GDM1 (cell line): ENCODE measurements around the gene EGFL8.
A peak's percentile ranks its signal among the peaks of the same experiment; 100 is the strongest.
"Not testable (repeated sequence)": the region's sequence is repeated elsewhere in the genome, so short reads cannot be mapped to it uniquely, and the experiment has no call there.

Source experiments
- DNase-seq: peaks from one replicate; lab custom pipeline; 2025; lab: John Stamatoyannopoulos, UW

EGFL8 gene

DNA sequence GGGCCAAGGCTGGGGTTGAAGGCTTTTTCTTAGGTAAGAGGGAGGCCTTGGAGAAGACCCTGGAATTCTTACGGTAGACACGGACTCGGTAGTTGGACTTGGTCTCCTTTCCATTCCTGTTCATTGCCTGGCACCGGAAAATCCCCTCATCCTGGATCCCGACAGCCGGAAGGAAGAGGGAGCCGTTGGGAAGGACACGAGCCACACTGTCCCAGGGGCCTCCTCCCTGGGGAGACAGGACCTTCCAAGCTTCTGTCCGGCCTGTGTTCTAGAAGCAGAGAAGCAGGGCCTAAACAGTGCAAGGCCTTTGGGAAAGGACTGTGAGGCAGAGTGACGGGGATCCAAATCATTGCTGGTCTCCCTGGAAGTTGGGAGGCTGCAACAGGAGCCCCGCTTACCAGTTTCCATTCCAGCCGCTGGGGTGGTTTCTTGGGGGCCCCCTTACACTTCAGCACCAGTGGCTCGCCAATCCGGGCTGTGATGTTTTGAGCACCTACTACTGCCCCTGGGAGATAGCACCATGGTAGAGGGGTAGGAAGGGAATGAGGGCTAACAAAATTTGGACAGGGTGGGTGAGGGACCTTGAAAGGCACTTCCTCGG, 19.2 kb downstream of the EGFL8 start:
- DNase-seq = no peak

DNA sequence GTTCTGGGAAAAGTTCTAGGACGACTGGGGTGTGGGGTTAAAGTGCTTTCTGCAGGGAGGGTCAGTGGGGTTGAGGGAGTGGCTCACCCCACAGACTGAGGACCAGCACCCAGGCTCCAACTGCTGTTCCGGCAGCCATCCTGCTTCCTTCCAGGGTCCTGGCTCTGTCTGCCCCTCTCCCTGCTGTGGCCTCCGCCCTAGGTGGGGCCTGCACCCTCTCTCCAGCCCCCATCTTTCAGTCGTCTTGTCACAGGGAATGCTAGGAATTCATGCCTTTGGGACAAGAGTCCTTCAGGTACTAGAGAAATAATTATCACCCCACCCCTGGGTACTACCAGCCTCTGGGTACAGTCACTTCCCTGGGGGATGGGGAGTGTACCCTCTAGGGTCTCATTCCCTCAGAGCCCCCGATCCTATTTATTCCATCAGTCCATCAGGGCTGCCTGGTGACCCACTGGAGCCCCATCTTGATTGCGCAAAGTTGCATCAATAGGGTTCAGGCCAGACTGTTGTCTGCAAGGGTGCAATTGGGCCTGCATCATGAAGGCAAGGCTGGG, 19.8 kb downstream of the EGFL8 start, which contains the start of gene AGER:
AGER (minus strand) TSS at position 170 of the 557 bp plus-strand sequence; CDS start at position 139, 31 bp downstream.
- no peak for DNase-seq

DNA sequence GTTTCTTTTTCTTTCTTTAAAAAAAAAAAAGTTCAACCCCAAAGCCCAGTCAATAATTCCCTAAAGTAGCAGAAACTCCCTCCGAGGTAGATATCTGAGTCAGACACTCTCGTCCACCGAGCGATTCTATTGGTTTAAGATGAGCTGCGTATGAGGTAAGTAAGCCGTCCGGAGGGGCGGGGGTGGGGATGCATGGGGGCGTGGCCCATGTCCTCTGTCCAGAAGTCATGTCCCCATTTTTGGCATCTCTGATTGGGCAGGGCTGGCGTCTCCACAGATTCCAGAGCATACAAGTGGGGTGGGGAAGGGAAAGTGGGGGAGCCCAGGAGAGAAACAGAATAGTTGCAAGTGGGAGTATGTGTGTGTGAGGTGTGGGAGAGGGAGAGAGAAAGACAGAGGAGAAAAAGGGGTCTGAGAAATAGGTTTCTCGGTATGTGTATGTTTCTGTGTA, 21.3 kb downstream of the EGFL8 start:
- DNase-seq = not testable (repeated sequence)

DNA sequence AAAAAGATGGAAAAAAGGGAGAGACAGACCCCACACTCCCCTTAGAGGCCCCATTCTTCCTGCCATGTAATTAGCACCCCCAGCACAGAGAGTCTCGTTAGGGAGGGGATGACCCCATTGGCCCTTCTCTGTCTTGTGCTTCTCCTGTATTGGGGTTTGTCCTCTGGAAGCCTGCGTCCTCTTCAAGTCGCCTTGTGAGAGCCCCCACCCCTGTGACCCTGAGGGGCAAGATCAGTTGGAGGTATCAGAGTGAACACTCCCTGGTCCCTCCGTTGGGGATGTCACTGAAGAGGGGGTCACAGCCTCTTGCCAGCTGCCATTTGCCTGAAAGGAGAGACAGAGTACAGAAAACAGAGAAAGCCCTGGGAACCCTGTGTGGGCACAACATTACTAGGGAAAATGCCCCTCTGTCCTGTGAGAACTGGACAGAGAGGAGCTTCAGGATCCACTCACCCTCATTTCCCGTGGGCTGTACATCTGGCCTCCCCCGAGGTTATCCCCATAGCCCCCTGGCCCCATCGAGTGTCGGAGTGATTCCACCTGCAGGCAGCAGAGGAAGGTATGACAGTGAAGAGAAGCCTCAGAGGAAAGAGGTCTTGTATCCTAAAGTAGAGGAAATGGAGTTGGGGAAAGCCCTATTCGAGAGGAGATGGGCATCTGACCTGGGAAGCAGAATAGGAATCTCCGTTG, 21.9 kb downstream of the EGFL8 start:
- not testable (repeated sequence) for DNase-seq

DNA sequence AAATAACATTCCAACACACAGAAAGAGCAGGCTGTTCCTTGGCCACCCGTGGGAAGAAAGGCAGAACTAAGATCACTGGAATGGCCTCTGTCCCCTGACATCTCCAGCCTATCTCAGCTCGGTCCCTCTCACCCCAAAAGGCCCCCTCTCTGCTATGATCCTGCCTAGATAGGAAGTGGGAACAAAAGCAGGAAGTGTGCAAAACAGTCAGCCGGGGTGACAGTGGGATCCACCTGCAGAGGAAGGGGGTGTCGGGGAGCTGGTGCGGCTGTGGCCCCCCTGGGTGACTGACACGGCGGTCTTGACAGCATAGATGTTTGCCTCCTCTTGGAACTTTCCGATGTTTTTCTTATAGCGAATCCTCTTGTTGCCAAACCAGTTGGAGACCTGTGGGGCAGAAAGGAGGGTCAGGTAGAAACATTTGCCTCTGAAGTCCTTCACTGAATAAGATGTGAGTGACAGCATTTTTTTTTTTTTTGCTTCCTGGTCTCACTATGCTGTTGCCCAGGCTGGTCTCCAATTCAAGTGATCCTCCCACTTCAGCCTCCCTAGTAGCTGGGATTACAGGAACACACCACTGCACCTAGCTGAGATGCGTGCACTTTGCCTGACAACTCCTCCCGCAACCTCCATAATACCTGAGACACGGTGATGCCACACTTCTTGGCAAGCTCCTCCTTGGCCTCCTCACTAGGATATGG, 22.8 kb downstream of the EGFL8 start:
- DNase-seq = no peak

DNA sequence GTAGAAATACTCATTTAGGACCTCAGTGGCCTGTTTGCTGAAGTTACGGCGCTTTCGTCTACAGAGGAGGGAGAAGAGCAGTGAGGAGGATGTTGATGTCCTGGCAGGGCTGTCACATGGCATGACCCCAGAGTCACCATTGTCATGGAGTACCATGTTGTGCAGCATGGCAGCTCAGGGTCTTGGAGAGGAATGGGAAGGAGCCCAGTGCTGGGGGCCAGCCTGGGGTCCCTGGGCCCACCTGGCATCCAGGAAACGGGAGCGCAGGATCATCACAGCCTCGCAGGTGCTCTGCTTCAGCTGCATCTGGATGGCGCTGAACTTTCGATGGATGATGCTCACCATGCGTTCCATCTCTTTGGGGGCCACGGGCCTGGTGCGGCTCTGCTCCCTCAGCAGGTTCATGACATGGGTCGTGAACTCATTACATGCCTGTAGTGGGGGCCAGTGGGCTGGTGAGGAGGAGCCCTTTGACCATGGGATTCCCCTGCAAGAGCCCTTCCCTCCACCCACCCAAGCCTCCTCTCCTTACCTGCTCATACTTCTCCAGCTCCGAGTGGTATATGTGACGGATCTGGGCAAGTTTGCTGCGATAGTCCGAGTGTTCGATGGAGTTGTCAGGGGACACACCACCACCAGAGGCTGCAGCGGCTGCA, 23.5 kb downstream of the EGFL8 start:
- DNase-seq = not testable (repeated sequence)

DNA sequence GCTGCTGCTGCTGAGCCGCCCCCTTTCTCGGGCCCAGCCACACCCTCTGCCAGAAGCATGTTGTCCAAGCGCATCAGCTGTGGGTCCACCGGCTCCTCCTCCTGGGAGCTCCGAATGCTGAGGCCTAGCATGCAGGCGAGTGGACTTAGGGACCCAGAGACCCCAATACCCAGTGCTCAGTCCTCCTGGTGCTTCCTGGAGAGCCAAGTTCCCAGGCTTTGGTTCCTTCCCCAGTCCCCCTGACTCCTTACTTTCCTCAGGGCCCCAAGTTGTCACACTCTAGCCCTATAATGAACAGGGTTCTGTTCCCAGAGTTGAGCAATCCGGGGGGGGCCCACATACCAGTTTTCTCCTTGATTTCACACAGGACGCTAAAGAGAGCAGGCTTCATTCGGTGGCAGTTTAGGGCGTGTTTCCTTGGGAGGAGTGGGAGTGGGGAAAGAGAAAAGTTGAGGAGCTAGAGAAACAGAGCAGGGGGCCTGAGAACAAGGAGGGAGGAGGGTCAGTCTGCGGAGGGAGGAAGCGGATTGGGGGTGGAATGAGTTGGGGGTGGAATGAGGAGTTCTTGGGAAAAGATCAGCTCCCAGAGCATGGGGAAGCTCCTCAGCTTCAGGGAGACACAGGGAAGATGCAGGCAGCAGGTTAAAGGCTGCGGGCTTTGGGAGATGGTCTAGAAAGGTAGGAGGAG, 24.1 kb downstream of the EGFL8 start:
- DNase-seq = no peak

DNA sequence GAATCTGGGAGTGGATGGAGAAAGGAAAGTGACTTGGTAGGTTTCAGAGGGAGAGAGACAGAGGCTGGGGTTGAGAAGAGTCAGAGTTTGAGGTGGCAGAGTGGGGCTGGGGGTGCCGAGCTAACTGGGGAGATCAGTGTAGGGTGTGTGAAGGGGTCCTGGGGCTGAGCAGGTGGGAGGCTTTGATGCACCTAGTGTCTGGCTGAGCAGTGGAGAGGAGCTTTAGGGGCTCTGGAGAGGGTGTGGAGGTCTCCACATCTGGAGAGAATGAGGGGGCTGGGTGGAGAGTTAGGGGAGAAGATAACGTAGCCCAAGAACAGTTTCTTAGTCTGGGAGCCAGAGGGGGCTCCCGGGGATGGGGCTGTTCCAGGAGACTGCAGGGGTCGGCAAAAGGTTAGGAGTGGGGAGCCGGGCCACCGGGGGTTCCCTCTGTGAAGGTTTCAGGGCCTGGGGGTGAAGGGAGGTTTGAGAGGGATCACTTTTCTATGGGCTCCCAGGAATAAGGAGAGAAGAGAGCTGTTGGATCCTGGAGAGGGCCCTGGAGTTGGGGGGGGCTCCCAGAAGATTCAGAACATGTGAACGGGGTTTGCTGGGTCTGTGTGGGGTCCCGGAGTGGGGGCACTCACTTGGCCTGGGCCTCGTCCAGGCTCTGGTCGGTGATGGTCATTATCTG, 24.8 kb downstream of the EGFL8 start:
- DNase-seq = no peak

DNA sequence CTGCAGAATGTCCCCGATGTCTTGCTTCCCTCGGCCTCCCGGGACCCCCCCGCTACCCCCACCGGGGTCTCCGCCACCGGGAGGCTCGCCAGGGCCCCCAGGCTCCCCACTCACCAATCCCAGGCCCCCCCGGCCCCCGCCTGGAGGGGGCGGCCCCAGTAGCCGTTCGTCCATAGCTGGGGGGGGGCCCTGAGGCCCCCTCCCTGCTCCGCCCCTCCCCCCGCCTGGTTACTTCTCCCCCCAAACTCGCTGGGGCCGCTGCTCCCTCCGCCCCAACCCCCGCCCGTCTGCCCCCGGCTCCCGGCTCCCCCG, 25.3 kb downstream of the EGFL8 start:
- no peak for DNase-seq

DNA sequence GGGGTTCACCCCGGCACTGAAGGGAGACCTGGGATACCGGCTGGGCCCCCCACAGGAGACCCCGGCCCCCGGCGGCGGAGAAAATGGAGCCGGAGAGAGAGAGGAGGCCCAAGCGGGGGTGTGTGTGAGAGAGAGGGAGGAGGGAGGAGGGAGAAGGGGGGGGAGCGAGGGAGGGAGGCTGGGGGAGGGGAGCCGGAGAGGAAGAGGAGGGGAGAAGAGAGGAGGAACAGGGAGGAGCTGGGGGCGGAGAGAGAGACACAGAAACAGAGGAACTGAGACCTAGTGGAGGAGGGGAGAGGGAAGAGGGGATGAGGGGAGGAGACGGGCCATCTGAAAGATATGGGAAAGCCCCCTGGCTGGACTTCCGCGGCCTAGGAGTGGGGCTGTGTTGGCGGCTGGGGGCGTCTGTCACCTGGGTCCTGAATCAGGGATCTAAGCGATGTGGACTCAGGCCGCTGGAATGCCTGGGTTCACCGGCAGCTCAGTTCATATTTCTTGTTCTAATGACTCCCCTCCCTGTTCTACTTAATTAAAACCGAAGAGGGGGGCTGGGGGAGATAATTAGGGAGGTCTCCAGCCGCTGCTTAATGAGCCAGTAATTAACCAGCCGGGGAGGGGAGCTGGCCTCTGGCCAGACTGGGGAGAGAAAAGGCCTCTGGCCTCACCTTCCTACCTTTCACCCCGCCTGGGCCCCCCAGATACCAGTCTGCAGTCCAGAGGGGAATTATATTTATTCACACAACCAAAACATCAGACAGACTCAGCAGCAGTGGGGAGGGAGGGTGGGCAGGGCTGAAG, 25.9 kb downstream of the EGFL8 start, which contains the start of gene PBX2:
PBX2 (minus strand) TSS at position 149 of the 798 bp plus-strand sequence. CDS start 287 bp downstream, outside the sequence.
- peak; percentile 91 for DNase-seq

DNA sequence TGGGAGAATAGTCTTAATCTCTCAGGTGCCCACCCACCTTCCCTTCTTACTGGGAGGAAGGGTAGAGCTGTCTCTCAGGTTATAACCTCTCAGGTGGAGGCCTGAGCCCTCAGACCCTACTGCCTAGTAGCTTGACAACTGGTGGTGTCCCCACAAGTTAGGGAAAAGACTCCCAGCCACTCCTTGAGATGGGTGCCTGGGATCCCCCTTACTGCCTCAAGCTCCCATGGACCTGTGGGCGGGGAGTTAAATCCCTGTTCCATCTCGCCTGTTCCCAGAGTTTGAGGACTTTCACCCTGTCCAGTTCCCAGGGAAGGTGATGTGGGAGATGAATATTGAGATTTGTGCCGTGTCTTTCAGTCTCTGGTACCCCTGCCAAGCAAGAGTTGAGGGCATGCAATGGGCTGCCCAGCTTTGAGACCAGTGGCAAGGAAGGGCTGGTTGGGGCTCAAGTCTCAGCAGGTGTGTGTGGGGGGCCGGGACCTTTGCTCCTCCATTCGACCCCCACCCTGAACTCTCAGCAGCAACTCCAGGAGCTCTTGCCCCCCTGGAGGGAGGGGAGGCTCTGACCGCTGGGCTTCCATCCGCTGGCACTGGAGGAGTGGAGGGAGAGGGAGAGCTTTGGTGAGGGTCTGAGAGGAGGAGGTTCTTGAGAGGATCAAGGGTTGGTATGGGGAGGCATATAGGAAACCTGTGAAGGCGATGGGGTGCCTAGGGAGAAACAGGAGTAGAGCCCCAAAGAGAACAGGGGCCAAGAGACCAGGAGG, 26.7 kb downstream of the EGFL8 start:
- DNase-seq = no peak

DNA sequence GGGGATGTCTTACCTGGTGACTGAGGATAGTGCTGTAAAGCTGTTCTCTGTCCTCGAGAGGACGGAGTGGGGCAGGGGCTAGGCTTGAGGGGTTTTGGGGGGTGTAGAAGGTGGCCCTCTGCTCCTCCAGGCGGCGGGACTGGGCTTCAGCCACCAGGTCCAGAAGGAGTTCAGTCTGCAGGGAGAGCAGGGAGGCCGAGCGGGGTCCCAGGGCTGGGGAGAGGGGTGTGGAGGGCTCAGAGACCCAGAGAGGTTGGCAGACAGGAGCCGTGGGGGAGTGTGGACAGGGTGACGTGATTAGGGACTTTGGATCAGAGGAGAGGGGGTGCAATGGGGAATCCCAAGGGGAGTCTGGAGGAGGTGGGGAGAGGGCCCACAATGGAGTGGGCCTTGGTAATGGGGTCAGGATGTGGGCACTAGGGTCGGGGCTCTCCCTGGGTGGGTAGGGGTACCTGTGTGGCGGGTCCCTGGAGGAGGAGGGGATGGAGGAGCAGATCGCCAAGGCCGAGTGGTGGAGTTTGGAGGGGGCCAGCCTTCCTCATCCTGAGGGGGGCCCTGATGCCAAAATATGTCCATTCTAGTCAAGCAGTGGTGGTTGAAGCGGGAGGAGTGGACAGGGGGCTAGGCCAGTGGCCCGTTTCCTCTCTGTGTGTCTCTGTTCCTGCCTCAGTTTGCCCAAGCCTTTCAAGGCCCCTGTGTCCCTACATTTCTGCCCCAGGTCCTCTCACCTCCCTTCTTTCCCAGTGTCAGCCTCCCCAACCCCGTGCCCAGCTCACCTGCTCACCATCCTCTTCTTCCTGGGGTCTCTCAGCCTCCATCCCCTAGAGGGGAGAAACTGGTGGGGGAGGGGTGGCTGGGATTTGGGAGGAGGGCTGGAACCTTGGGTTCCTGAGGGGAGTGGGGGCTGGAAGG, 27.6 kb downstream of the EGFL8 start:
- DNase-seq = no peak

DNA sequence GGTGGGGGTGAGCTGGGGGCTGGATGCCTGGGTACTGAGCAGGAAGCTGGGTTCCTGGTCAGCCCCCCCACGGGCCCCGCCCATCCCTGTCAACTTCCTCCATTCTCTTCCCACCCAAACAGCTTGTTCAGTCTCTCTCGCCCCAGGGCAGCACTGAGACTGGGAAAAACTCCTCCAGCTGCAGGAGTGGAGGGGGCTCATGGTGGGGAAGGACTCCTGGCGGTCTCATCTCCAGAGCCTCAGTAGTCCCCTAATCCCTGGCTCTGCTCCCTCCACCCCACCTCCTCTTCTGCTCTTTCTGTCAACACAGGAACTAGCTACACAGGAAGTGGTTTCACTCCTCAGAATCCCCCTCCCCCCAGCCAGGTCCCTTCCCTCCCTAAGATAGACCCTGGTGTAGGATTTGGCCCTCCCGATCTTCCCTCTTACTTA, 28.2 kb downstream of the EGFL8 start, which contains the start of gene GPSM3:
GPSM3 (minus strand) TSS at position 36 of the 432 bp plus-strand sequence. CDS start 130 bp downstream, outside the sequence.
- DNase-seq = peak; percentile 79

DNA sequence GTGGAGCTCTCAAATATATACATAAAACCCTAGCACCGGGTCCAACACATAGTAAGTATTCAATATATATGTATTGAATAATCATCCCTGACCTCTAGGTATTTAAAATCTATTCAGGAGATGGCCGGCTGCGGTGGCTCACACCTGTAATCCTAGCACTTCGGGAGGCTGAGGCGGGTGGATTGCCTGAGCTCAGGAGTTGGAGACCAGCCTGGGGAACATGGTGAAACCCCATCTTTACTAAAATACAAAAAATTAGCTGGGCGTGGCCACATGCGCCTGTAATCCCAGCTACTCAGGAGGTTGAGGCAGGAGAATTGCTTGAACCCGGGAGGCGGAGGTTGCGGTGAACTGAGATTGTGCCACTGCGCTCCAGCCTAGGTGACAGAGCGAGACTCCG, 28.7 kb downstream of the EGFL8 start:
- not testable (repeated sequence) for DNase-seq

DNA sequence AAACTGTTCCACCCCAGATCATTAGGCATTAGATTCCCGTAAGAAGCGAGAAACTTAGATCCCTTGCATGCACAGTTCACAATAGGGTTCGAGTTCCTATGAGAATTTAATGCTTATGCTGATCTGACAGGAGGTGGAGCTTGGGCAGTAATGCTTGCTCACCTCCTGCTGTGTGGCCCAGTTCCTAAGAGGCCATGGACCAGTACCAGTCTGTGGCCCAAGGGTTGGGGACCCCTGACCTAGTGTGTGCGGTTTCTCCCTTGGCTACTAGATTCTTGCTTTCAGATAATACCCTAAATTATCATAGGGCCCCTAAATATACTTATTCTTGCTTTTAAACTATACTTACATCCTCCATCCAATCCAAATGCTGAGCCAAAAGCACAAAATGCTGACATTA, 30.0 kb downstream of the EGFL8 start:
- no peak for DNase-seq

DNA sequence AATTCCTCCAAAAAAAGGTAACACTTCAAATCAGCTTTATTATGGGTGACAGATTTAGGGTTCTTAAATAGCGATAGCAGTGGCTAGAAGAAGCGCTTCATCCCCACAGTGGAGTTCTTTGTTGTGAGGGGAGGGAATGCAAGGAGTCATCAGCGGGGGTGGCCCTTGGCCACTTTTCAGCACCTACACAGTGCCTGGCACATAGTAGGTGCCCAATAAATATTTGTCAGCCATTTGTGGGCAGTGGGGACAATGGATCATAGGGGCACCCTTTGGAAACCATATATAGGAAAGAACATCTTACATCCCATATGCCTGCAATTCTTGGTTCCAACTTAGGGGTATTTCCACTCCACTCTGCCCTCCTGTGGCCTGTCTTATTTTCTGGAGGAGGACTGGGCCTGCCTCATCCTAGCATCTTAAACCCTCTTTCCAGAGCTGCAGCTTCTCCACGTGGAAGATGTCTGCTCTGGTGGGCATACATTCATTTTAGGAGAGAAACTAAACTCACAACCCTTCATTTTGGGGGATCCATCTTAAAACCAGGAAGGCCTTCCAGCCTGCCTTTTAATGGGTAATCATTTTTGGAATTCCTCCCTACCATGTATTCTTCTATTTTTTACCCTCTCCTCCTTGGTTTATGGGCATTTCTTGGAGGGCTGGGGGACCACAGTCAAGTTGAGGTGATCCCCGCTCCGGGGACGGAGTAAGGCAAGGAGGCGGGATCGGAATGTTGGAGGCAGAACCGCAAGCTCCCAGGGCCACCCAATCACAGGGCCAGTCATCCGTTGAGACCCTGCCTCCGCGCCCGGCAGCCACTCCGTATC, 30.6 kb downstream of the EGFL8 start:
- DNase-seq = peak; percentile 23

DNA sequence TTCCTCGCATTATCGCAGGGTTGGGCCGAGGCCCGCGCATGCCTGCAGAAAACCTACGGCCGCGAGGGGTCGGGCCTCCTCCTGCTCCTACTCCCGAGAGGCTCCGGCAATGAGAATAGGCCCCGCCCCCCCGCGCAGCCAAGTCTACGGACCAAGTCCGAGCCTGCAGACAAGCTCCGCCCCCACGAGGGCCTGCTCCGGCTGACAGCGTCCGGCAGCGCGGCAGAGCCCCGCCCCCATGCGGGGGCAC, 31.2 kb downstream of the EGFL8 start:
- DNase-seq = peak; percentile 100
